Tibial nerve (tissue), 4 donors: Measurements from ENCODE around the gene PTH1R. TPM values are rescaled to one million over a fixed set of nuclear protein-coding genes. Genes with fewer than 3 reads are reported as not detected.

Experiments used
- DNase-seq, 2 donors: peaks; one replicate each; pipeline ENCODE4 v3.0.0-alpha.2; 2019; ENCODE audit warnings: low spot score in 2 of 2
- H3K27ac ChIP-seq, 4 donors: fragments of 200-600 bp; sonication (generic) in 3 of 4; one replicate each; pipeline ENCODE4 v1.5.1; 2017 to 2019; ENCODE audit warnings: mild to moderate bottlenecking in 1 of 4
- H3K27me3 ChIP-seq, 2 donors: fragments of 200-600 bp; sonication (generic) in 1 of 2; one replicate each; pipeline versions ENCODE4 v1.5.1 to v1.6.0; 2017 to 2019
- H3K36me3 ChIP-seq, 3 donors: fragments of 200-600 bp; sonication (generic); one replicate each; pipeline ENCODE4 v1.5.1; 2018 to 2019
- H3K4me1 ChIP-seq, 4 donors: fragments of 200-600 bp; sonication (generic) in 3 of 4; one replicate each; pipeline ENCODE4 v1.5.1; 2017 to 2019
- H3K4me3 ChIP-seq, 4 donors: fragments of 200-600 bp; sonication (generic) in 3 of 4; one replicate each; pipeline ENCODE4 v1.5.1; 2017 to 2019; ENCODE audit warnings: mild to moderate bottlenecking in 1 of 4, moderate library complexity in 1 of 4
- H3K9me3 ChIP-seq, 4 donors: fragments of 200-600 bp; sonication (generic) in 3 of 4; one replicate each; pipeline ENCODE4 v1.5.1; 2017 to 2019
- EP300 ChIP-seq, 2 donors: sonication (generic); formaldehyde crosslinking; IDR thresholded peaks; one replicate each; pipeline ENCODE4 v1.6.1; 2017; ENCODE audit warnings: antibody characterized with exemption in 2 of 2, mild to moderate bottlenecking in 1 of 2
- POLR2A ChIP-seq, 2 donors: fragments of 450-650 bp; IDR thresholded peaks; one replicate each; pipeline ENCODE4 v1.6.1; 2017; ENCODE audit warnings: antibody characterized with exemption in 2 of 2, mild to moderate bottlenecking in 2 of 2, moderate library complexity in 2 of 2
- WGBS, 2 donors: methylation state at CpG; one replicate each; pipeline ENCODE4 v1.1.5; 2018; 5-methylcytosine and 5-hydroxymethylcytosine counted together
- total RNA-seq, 4 donors: library from RNA; depleted of rRNA; stranded (reverse); fragments of >200 nt; gene quantifications; one replicate each; pipeline ENCODE4 v1.1.0, GENCODE V29; 2016
- TF ChIP-seq, protein P1 (sequence below), 5 experiments: fragments of 200-600 bp in 3 of 5; fragments of 450-650 bp in 2 of 5; sonication (generic) in 3 of 5; IDR thresholded peaks; one replicate each; pipeline ENCODE4 v1.5.1; 2016 to 2019; ENCODE audit warnings: antibody characterized with exemption in 5 of 5, mild to moderate bottlenecking in 3 of 5, moderate library complexity in 2 of 5

PTH1R gene
- total RNA-seq, 4 donors from 2014 or later: 8.1 to 14.3 (median 13.6) TPM

DNA sequence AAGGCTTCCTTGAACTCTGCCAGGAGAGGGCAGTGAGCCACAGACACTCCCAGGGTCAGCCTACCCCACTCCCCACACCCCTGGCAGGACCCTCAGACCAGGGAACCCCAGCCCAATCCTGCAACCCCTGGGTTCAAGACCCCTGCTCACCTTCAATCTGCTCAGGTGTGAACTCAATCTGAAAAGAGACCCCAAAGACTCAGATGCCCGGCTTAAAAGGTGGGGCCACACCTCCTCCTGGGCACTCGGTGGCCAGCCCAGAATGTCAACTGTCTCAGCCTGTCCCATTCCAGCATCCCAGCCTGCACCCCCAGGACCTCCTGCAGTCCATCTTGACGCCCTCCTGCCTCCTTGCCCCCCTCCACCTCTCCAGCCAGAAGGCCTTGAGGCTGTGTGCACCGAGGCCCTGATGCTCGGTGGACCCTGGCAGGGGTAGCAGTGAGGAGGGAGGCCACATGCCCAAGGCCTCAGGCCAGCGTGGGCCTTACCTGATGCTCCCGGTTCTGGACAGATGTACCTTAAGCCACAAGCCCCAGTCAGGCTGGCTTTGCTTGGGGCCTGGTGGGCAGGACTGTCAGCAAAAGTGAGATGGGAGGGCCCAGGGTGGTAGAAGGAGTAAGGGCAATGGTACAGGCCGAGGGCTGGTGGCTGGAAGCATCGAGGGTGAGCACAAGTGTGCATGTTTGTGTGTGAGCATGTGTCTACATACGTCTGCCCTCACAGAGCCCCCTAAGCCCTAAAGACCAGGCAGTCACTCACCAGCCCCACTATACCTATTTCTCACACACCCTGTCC, 16.5 kb upstream of the PTH1R start:
- whole genome bisulfite sequencing, 2 donors: 90 to 92% methylated on average over 9 to 10 of the region's 10 CpGs
- Histone ChIP-seq H3K27me3 (no peaks in the 10 kb centered on the region), H3K4me3 (no peak overlapping the region), H3K36me3 (no peaks in the 10 kb centered on the region), H3K4me1 (peaks cover 0 to 17% (median 11%) of the 10 kb centered on the region in 4 donors), H3K27ac (no peak overlapping the region), H3K9me3 (no peaks in the 10 kb centered on the region)
- TF ChIP-seq EP300 (IDR thresholded peaks at IDR 0.05) (no peak), POLR2A (IDR thresholded peaks at IDR 0.05) (no peak)
- TF ChIP-seq, protein P1, sequence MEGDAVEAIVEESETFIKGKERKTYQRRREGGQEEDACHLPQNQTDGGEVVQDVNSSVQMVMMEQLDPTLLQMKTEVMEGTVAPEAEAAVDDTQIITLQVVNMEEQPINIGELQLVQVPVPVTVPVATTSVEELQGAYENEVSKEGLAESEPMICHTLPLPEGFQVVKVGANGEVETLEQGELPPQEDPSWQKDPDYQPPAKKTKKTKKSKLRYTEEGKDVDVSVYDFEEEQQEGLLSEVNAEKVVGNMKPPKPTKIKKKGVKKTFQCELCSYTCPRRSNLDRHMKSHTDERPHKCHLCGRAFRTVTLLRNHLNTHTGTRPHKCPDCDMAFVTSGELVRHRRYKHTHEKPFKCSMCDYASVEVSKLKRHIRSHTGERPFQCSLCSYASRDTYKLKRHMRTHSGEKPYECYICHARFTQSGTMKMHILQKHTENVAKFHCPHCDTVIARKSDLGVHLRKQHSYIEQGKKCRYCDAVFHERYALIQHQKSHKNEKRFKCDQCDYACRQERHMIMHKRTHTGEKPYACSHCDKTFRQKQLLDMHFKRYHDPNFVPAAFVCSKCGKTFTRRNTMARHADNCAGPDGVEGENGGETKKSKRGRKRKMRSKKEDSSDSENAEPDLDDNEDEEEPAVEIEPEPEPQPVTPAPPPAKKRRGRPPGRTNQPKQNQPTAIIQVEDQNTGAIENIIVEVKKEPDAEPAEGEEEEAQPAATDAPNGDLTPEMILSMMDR (IDR thresholded peaks at IDR 0.05): no peak
- DNase-seq: peak in 1 of 2 donors; percentile 7

DNA sequence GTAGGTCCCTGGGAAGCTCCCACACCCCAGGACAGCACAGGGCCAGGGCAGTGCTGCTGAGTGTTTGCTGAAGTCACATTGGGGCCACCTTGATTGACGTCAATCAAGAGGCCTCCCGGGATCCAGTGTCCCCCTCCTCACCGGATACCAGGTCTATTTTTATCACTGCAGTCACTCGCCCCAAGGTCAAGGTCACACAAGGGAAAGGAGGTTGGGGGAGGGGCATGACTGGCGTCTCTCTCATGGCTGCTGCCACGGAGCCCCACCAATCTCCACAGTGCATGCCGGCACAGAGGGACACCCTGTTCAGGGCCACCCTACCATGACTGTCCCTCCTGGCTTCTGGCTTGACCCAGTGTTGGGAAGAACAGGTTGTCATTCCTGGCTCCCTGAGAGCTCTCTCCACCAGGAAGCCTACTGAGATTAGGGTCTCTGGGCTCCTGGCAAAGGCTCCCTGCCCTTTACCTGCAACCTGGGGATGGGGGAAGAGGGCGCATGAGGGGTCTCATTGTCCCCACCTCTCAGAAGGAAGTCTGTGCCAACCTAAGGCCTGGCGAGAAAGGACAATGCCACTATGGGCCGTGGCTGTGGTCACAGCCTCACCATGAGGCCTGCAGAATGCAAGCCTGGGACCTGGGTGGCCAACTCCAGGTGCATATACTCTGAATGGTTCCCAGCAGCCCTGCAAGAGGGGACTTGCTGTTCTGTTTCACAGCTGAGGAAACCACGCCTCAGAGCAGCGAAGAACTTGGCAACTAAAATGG, 15.7 kb upstream of the PTH1R start:
- H3K27ac ChIP-seq: no peak overlapping the region
- TF ChIP-seq POLR2A (IDR thresholded peaks at IDR 0.05) (no peak), EP300 (IDR thresholded peaks at IDR 0.05) (no peak)
- TF ChIP-seq, protein P1 (IDR thresholded peaks at IDR 0.05): no peak
- WGBS, 2 donors: 72 to 78% methylated on average over 9 to 12 of the region's 12 CpGs
- peak in 1 of 2 donors; percentile 5 for DNase-seq
- H3K9me3 ChIP-seq: no peaks in the 10 kb centered on the region
- H3K4me3 ChIP-seq: no peak overlapping the region
- no peaks in the 10 kb centered on the region for H3K36me3 ChIP-seq
- H3K4me1 ChIP-seq: peaks cover 0 to 22% (median 13%) of the 10 kb centered on the region in 4 donors
- no peaks in the 10 kb centered on the region for H3K27me3 ChIP-seq

DNA sequence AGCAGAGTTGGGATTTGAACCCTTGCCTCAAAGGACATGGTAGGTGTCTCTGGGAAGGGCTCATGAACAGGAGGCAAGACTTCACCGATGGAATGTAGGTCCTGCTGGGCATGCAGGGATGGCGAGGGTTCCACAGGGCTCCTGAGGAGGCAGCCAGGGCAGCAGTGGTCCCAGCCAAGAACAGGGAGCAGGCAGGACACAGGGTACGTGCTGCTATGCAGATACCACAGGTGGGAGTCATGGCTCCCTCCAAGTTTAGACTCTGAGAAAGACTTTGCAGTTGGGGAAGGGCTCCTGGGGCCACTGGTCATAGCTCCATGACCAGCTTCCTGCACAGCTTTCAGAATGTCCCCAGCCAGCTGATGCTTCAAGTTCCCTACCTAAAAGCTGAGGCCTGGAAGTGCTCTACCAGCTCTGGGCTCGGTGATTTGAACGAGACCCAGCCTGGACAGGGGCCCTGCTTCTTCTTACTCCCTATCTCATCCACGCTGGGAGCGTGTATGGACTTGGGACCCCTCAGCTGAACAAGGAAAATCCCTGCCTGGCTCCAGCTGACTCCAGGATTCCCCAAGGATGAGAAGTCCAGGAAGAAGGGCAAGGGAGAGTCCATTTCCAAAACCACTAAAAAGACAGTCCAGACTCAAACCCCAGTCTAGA, 15.0 kb upstream of the PTH1R start:
- DNase-seq: peak in 1 of 2 donors; percentile 7
- WGBS, 2 donors: 93 to 96% methylated on average over 5 to 7 of the region's 7 CpGs
- Histone ChIP-seq H3K4me1 (peaks cover 6 to 29% (median 20%) of the 10 kb centered on the region in 4 donors), H3K4me3 (no peak overlapping the region), H3K27me3 (no peaks in the 10 kb centered on the region), H3K27ac (no peak overlapping the region), H3K36me3 (no peaks in the 10 kb centered on the region), H3K9me3 (no peaks in the 10 kb centered on the region)
- TF ChIP-seq POLR2A (IDR thresholded peaks at IDR 0.05): no peak
- no peak for TF ChIP-seq EP300 (IDR thresholded peaks at IDR 0.05)
- TF ChIP-seq, protein P1 (IDR thresholded peaks at IDR 0.05): no peak

DNA sequence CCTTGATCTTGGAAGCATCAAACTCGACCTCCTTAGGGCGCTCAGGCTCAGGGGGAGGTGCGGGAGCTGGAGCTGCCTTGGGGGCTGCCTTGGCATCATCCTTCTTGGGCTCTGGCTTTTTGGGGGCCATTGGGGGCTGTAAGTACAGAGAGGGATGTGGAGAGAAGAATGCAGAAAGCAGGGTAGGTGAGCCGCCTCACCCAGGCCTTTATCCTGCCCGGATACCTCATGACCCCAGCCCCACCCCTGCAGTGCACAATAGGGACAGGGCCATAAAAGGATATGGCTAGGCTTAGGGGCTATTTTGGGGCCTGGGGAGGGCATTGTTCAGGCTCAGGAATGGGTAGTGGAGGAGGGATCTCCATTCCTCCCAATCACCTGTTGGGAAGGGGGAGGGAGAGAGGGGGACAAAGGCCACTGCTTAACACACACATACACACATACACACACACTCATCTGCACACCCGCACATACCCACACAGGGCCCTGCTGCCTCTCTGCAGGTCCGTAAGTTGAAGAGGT, 14.2 kb upstream of the PTH1R start, which contains the start of gene MYL3:
MYL3 (minus strand) TSS at position 184 of the 522 bp plus-strand sequence; CDS start at position 130, 54 bp downstream.
- no peak within 1 kb of the TSS for H3K4me3 ChIP-seq
- peak in 1 of 2 donors; percentile 8 for DNase-seq
- no peaks in the 10 kb centered on the region for H3K36me3 ChIP-seq
- H3K9me3 ChIP-seq: no peaks in the 10 kb centered on the region
- H3K27ac ChIP-seq: no peak within 1 kb of the TSS
- 75 to 84% methylated on average over 7 of the region's 7 CpGs for WGBS, 2 donors
- H3K27me3 ChIP-seq: no peaks in the 10 kb centered on the region
- TF ChIP-seq, protein P1 (IDR thresholded peaks at IDR 0.05): no peak
- TF ChIP-seq POLR2A (IDR thresholded peaks at IDR 0.05): no peak
- TF ChIP-seq EP300 (IDR thresholded peaks at IDR 0.05): no peak
- peaks cover 13 to 38% (median 28%) of the 10 kb centered on the region in 4 donors for H3K4me1 ChIP-seq
